ENCODE measurements around the gene COG3.

Gene COG3

DNA sequence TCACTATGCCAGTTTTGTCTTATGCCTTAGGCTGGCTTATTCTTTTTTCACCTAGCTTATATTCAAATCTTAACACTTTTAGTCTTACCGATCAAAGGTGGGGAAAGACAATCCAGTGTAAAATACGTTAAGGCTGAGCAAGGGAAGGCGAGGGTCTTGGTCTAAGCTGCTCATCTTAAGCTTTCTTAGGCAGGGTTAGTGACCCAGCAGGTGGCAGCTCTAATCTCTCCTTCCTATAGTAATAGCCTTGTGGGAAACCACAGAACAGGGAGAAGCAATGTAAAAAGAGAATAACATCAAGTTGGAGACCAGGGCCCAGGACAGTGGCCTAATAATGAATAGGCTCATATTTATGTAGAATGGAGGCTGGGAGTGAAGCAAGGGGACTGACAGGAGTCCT, 45.9 kb downstream of the COG3 start:
- DNase-seq = no peak

DNA sequence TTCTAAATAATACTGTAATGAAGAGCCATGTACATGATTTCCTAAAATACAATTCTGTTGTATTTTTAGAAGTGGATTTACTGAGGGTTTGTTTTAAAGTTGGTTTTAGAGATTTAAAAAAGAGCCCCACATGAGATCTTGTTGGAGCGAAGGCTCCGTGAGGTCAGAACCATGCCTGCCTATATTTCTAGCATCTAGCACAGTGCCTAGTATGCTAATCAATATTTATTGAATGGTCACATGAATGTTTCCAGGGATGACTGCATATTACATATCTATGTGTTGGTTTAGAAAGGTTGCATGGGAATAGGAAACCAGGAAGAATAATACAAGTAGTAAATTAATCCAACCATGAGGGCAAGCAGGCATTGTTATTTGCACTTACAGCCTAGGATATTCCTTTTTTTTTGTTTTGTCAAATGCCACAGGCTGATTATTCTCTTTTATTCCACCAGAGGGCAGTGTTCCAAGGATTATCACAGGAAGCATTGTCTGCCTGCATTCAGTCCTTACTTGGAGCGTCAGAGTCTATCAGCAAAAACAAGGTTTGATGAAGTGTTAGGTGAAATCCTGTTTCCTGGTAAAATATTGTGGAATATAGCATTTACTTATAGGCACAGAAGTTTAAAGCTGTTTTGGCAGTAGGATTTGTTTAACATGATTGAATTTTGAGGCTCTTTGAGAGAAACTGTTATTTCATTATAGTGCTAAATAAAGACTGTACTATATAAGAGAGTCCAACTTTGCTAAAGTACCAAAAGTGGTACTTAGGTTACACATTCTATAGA, 46.8 kb downstream of the COG3 start:
- peak; percentile 47 for DNase-seq

DNA sequence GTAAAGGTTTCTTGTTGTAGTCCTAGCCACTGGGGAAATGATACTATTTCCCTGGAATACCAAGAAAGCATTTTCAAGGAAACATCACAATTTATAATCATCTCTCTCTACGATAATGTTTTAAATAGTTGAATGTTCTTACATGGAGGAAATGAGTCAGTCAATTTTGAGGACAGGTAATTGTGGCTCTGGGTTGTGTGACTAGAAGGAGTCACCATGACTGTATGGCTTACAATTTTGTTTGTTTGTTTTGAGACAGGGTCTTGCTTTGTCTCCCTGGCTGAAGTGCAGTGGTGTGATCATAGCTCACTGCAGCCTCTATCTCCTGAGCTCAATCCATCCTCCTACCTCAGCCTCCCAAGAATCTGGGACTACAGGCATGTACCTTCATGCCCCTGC, 47.4 kb downstream of the COG3 start:
- no peak for DNase-seq

DNA sequence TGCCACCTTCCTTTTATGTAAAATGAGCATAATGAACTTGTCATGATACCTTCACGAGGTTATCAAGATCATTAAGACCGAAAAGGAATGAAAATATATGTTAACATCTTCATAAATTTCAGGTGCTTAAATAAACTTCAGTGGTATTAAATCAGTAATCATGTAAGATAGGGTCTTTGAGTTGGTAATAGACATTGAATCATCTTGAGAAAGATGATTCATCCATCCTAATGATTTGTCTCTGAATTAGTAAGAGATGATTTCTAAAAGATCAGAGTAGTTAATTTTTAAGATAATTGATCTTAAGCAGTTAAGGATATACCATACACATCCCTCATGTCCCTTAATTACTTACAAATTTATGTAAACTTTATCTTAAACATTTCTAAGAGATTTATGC, 52.0 kb downstream of the COG3 start:
- DNase-seq = no peak

DNA sequence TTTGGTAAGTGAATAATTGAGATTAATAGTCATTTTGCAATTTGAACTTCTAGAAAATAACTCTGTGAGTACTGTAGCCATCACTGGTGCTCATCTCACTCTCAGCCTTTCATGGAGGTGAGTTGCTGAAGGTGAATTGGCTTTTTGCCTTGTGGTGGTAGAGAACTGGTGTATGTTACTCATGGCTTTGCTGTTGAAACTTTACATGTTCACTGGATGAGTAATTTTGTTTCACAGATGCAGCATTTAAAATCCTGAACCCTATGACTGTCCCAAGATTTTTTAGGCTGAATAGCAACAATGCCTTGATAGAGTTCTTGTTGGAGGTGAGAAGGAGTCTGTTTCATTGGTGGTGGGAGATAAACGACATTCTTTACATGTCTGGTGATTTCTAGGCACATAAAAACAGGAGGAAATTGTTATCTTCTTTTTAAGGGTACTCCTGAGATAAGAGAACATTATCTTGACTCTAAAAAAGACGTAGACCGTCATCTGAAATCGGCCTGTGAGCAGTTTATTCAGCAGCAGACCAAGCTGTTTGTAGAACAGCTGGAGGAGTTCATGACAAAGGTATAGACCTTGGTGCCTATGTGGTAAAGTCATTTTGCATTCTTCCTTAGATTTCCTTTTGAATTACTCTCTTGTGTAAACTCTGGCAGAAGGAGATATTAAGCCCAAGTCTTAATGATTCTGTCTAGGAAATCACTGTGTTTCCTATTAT, 53.9 kb downstream of the COG3 start:
- no peak for DNase-seq

DNA sequence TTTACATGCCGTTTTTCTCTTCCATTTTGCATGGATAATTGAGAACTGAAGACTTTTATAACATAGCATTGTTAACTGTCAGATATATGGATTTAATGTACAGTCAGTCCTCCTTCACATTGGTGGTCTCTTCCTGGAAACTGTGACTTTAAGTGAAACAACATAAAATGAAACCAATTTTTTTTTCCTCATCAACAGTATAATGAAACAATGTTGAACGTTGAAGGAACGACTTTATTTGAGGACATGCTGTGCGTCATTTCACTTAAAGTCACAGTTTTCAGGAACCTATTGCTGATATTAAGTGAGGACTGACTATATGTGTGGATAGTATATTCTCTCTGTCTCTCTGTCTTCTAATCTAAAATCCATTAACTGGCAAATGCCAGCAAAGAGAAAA, 54.8 kb downstream of the COG3 start:
- DNase-seq = no peak

DNA sequence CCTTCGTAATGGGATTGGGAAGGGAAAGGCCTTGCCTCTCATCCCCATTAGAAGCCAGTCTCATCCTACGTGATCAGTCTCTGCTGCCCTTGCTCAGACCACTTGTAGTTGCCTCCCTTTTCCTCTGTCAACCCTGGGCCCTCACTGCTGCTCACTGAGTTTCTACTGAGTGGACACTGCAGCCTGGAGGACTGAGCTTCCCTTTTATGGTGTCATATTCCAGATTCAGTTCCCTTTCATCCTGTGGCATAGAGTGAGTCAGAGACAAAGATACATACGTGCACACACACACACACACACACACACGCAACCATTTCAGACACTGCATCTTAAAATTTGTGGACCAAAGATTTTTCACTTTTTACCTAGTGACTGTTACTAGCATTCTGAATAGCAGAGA, 56.6 kb downstream of the COG3 start:
- no peak for DNase-seq

DNA sequence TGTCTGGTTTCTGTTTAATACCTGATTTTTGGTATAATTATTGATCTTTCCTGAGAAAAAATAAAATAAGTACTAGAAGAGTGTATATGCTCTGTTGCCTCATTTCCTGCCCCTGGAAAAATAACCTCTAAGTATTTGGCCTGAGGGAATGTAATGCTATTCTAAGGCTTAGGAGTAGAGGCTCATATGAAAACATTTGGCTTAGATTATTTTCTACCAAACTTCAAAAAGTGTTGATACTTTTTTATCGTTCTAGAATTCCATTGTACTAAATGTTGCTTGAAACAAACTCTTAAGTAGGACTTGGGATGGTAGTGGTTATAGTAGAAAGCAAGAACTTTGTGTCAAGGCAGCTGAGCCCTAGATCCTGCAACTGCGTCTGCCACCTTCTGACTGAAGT, 57.8 kb downstream of the COG3 start:
- DNase-seq = no peak

DNA sequence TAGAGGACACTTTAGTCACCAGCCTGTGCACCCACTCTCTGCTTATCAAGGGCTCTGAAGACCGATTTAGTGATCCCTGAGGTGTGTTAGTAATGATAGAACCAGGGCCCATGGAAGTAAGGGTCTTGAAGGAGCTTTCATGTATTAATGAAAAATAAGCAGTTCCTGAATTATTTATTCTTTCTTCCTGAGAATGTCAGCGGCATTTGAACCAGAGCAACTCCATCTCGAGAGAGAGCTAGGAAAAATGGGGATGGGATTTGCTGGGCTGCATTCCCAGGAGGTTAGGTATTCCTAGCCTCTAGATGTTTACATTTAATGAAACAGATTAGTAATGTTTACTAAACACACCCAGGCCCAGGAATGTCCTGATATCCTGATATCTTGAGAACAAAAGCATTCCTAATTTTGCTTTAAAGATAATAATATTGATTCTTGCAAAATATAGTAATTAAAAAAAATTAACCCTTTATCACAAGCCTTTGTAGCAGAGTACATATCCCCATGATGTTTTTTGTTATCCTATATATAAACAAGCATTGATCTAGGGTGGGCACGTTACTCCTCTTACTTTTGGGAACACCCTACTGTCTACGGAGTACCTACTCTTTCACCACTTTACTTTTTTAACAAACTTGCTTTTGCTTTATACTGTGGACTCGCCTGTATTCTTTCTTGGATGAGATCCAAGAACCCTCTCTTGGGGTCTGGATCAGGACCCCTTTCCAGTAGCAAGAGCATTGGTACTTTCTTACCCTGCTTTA, 63.1 kb downstream of the COG3 start:
- no peak for DNase-seq

DNA sequence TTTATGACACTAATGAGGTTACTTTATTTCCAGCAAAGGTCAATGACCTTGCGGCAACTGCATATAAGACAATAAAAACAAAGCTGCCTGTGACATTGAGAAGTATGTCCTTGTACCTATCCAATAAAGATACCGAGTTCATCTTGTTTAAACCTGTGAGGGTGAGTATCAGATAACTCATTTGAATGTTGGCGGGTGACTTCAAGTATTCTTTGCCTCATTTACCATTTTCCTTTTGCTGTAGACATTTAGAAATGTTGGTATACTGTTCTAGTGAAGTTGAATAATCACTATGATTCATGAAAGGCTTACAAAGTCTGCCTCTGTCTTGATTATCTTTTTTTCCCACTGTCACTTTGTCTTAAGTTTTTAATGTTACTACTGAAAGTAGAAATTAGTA, 65.0 kb downstream of the COG3 start:
- DNase-seq = no peak

DNA sequence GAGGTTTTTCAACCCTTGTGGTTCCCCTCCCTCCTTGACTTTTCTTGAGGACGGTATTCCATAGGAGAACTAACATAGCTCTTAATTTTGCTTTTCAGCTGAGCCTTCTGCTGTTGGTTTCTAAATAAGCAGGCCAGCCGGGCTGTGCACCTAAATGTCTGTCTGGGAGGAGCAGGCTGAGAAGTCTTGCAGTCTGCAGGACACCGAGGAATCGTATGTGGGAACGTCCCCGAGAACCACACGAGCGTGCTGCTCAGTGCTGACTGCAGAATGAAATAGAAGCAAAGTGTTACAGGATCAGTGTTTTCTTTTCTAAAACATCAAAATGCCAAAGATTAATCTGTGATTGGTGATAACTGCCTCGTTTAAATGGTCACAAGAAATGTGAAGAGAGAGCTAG, 69.9 kb downstream of the COG3 start:
- no peak for DNase-seq

DNA sequence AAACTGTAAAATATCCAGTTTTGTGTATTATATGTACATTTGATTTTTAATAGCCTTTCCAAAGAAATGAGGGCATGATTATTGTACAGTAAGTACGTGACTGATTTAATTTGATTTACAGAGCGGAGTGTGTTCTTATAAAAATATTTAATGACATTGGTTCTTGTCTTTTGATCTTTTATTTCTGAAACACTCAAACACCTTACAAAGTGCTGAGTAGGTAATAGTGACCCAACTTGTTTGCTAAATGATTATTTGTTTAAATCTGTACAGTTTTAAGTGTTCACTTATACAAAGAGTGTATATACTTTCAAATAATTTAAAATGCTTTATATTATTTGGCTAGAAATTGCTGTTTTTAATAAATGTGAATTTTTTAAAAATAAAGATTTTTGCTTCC, 71.5 kb downstream of the COG3 start:
- DNase-seq = no peak

DNA sequence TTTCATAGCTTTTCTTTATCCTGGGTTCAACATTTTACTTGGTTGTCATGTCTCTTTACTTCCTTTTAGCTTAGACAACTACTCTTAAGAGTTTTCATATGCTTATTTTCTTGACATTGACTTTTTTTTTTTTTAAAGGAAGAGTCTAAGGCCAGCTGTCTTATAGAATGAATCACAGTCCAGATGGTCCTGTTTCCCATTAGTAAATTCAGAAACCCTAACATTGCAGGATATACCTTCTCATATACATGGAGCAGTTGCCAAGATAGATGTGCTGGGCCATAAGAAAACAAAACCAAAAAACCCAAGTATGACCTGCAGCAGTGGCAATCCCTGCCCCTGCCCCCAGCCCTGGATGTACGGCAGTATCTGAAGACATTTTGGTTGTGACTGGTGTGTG, 72.8 kb downstream of the COG3 start:
- DNase-seq = no peak

DNA sequence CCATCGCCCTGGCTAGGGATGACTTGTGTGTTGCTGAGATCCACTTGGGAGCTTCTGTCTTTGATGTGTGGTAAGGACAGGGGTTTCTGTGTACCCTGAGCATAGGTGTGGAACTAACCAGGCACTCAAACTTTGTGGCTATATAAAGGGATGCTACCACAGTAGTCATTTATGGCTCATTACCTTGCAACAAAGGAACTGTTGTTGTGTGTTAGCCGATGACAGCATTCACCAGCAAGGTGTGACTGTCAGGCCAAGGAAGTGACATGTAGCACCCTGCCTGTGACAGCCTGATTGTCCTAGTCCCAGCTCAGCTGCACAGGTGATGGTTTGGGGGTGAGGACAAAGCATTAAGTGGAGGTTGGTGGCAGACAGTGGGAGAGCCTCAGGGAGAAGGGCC, 73.6 kb downstream of the COG3 start:
- no peak for DNase-seq

DNA sequence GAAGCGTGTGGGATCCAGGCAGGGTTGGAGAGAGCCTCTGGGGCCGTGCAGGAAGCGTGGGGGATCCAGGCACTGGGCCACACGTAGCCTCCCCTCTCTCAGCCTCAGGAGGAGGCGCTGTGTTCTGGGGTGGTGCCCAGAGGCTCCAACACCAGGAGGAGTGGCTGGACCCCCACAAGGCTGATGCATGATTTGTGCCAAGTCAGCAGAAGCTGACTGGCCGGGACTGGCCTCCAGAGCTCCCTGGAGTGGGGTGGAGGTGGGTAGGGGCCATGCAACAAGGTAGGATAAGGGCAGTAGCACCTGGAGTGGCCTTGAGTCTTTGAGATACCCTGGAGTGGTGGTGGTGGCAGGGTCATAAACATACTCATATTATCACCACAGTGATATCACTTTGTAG, 75.5 kb downstream of the COG3 start:
- DNase-seq = no peak

DNA sequence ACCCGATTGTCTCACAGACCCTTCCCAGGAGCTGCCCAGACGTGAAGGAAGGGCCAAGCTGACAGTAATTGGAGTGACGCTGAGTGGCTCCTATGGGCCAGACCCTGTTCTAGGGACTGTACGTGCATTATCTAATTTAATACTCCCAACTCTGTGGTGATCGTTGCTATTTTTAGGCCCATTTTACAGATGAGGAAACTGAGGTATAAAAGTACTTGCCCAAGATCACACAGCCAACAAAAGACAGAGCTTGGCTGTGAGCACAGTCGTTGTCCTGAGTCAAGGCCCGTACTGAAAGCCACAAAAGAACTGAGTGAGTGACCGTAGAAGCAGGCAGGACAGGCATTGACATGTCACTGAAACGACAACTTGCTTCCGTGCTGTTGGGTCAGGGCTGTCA, 76.1 kb downstream of the COG3 start:
- DNase-seq = no peak

DNA sequence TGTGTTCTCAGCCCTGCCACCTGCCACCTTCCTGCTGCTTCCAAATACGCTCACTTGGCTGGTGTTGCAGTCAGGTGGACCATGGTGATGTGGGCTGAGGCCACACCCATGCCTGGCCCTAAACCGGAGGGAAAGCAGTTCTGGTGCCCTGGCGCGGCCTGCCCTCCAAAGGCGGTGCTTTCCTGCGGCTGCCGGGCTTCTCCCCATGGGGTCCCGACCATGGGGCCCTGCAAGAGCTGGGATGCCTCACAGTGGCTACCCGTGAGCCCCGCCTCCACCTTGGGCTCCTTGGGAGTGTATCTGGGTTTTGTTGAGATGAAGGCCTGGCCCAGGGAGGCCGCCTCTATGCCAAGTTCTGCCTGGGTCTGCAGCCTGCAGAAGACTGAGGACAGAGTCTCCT, 77.1 kb downstream of the COG3 start:
- no peak for DNase-seq

DNA sequence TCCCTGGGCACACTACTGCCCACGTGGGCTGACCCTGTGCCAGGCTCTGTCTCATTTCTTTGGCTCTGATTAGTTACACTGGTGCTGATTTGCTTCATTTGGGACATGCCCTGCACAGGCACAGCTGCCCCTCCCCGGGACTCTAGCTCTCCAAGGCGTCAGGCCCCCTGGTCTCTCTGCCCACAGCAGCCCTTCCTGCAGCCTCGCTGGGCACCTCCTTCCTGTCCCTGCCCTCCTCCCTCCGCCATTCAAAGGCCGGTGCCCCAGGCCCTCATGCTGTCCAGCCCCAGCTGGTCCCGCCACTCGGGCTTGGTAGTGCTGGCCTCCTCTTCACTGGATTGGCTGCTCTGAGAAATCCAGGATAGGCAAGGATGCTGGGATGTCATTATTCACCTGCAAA, 77.7 kb downstream of the COG3 start:
- no peak for DNase-seq

DNA sequence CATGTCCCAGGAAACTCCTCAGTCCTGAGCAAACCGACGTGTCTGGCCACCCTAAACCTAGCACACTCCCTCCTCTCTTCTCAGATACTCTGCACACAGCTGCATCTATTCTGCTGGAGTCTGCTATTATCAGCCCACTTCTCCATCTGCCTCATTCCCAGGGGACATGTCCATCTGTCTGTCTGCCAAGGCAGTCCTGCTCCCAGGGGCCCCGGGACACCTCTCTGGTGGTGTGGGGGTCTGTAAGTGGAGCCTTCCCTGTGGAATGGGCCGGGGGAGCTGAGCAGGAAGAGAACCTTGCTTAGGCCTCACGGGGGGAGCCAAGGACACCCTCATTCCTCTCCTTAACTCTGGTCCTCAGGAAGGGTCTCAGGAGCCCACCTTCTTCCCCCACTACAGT, 78.1 kb downstream of the COG3 start:
- DNase-seq = no peak

DNA sequence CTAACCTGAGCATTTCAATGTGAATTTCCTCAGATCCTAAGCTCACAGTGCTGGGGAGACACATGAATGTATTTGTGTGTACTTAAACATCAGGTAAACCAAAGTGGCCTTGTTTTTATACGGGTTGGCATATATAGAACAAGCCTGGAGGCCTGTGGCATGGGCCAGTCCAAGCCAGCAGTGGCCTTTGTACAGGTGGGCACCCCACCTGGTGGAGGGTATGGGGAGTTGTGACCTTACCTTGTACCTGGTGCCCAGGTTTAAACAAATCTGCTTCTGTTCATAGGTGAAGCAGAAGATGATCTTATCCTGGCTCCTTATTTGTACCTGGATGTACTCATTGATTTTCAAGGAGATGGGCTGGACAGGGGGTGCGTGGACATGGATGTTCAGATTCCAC, 79.8 kb downstream of the COG3 start:
- no peak for DNase-seq

DNA sequence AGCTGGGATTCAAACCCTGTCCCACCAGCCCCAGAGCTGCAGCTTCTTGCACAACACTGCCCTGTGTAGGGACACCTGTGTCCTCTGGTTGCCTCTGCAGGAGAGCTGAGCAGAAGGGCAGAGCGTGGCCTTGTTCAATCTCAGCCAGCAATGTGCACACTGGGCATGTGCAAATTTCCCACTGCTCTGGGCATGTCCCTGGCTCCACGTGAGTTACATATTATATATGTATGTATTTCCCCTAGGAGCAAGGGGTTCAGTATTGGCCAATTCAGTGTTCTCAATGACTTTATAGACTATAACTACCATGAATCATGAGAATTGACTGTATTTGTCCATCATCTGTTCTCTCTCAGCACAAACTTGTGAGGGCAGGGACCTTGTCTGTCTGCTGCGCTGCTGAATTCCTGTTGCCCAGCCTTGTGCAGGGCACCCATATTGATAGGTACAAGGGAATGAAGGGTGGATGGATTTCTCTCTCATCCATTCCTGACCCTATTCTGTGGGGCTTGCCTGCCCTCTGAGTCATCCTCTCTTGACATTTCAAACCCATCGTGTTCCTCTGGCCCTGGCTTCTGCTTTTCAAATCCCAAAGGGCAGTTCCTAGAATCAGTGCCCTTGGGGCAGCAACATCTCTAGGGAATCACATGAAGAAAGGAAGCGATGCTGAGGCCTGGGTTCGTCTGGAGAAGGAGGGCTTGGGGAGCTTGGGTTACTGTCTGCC, 81.1 kb downstream of the COG3 start:
- DNase-seq = no peak

DNA sequence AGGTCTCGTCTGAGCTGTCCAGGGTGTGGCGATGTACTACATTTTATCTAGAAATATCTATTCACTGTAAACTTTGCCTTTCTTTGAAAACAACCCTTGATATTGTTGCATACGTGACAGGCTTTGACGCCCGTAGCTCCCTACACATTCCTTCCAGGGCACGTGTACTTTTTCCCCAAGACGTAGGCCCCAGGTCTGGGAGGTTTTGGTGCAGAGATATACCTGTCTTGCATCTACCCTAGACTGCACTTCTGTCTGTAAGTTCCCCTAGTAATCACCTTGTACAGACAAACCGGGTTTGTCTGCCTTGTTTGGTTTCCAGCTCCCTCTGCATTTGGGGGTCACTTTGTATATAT, 81.6 kb downstream of the COG3 start:
- no peak for DNase-seq

DNA sequence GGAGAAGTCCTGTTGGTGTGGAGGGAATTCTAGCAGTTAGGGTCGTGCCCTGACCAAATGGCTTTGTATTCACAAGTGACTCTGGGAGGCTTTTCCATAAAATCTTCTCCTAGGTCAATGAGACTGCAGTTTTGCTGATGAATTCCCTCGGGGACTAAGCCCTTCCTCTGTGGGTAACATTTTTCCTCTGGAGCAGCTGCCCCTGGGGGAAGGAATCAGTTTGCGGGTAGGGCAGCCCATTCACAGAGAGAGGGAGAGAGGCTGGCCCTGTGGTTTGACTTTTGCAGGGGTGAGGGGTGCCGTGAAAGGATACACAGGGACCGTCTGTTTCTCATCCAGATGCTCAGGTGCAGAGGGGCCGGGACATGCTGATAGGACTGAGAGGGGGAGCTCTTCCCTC, 83.5 kb downstream of the COG3 start:
- no peak for DNase-seq
